Suppressor macrophage (primary cell): ENCODE results near the gene GMPPA.

Experiments
- DNase-seq, 4 experiments: peaks; one replicate each; pipeline ENCODE4 v3.0.0-alpha.2; 2020 to 2022

Gene GMPPA

DNA sequence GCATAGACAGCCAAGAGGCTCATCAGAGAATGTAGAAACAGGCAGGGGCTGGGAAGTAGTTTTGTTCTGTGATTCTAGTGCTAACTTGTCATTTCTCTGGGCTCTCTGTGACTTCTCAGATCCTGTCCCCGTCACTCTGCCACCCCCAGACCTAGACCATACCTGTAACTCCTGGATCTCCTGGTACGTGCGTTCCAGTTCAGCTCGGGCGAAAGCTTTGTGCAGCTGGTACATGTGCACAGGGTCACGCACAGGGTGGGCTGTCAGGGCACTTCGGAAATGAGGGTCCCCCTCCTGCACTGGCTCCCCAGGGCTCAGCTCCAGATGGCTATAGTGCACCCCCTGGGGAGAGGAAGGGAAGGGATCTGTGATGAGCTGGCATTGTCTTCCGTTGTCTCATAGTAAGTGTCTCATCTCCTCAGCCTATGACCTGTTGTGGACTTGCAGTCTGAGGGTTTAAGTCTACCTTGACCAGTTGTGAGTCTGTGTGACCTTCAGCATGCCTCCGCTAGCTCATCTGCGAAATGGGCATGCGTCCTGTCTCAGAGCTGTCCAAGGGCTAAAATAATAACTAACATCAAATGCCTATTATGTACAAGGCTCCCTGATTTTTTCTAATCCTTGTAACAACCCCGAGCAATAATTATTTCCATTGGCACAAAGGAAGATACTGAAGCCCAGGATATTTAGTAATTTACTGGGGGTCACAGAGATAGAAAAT lies 42.3 kb downstream of the GMPPA start:
- no peak for DNase-seq

DNA sequence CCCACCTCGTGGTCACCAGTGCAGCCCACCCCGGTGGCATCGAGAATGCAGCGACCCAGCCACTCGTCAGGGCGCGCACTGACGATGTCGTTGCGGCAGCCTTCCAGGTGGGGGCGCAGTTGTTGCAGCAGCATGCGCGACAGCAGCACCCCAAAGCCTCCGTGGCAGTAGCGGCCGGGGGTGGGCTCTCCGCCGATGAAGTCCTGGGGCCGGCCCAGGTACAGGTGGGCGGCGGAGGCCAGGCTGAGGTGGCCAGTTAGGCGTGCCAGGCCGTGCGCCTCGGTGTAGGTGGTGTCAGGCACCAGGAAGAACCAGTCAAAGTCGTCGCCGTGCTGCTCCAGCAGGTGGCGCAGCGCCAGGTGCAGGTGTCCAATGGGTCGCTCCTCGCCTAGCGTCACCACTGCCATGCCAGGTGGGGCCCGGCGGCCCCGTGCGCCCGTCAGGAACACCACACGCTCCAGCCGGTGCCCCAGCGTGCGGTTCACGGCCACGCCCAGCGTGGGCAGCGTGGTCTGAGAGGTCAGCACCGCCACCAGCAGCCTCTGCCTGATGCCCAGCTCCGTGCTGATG lies 43.0 kb downstream of the GMPPA start:
- DNase-seq, result peak; percentile 73 to 86 (median 78)

DNA sequence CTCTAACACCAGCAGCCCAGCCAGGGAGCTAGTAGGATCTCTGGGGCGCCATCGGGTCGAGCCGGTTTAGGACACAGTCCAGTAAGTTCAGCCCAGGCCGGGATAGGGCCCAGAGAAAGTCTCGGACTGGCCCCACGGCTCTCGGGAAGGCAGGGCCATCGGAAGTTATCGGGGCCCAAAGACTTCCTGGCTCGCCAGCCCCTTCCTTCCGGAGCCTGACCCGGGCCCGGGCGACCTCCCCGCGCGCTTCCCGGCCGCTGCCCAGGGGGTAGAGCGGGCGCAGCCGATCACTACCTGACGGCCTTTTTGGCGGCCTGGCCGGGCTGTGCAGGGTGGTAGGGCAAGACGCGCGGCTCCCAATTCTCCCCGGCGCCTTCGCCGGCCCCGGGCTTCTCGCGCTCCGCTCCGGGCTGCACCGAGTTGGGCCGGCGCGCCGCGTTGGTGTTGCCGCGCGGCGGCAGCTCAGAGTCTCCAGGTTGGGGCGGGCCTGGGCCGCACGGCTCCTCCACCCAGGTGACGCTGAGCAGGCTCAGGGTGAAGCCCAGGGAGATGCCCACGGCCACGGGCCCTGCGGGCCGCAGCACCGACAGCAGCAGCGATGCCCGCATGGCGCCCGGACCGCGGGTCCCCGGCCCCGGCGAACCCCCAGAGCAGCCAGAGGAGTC lies 44.4 kb downstream of the GMPPA start:
- peak; percentile 12 to 46 (median 23) for DNase-seq

DNA sequence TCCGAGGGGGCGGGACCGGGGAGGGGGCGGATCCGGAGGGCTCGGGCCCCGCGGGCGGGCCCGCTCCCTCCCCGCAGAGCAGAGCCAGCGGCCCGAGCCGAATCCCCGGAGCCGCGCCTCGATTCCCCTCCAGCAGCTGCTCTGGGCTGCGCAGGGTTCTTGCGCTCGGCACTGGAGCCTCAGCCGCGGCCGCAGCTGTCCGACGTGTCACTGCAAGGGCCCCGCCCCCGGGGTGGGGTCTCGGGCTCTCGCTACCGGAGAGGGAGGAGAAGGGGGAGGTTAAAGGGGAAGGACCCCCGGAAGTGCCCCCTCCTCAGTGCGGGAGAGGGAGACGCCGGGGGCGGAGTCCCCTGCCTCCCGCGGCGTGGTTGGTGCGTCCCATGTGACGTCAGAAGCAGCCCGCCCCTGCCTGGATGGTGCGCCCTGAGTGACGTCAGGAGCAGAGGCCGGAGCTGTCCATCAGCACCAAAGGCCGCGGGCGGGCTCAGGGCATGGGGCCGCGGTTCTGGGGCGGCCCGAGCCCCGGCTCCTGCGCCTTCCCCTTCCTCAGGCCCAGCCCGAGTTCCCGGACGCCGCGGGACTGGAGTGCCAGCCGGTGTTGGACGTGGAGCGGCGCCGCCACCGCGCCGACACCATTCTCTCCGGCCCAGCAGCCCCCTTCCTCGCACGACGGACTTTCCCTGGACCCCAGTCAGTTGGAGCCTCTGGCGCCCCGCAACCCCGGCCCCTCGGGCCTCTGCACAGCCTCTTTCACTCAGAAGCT lies 45.1 kb downstream of the GMPPA start, which contains the start of the genes CHPF and TMEM198:
Gene CHPF (minus strand): TSS at position 214 of the 763 bp plus-strand sequence. CDS start 271 bp downstream, outside the sequence.
Gene TMEM198 (plus strand): TSS at position 433 of the 763 bp plus-strand sequence. CDS start 700 bp downstream, outside the sequence.
- DNase-seq, result peak; percentile 94 to 96 (median 96)

DNA sequence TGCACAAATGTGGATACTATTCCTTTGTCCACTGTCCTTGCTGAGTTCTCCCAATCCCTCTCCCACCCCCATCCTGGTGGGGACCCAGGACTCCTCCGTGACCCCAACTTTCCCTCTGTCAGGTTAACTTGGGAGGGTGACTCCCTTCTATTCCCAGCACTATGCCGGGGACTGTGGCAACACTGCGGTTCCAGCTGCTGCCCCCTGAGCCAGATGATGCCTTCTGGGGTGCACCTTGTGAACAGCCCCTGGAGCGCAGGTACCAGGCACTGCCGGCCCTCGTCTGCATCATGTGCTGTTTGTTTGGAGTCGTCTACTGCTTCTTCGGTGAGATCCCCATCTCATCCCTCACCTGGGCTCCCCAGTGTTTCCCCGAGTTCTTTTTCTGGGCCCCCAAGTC lies 45.9 kb downstream of the GMPPA start:
- no peak for DNase-seq

DNA sequence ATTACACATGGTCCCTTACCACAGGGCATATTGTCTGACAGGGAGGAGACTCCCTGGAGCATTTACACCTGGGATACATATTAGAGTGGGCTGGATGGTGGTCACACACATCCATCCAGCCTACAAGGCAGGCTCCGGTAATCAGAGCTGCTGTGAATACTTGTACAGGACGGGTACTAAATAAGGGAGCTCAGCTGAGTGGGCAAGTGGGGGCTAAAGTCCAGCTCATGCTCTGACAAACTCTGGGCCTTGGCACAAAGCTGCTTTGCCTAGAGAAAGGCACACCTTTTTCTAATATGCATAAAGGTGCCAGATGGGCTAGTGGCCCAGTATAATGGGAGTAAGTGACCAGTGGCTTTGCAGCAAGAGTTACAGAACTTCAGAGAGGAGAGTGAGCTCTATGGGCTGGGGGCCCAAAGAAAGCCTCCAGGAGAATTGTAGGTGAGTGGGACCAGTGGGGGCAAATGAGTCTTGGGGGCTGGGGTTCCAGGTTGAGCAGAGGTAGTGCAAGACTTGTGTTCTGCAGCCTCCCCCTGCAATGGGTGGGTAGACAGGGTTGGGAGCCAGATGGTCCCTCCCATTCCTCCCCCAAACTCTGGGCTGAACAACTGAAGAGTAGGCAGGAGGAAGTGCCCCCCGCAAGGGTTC lies 46.7 kb downstream of the GMPPA start:
- DNase-seq, result no peak

DNA sequence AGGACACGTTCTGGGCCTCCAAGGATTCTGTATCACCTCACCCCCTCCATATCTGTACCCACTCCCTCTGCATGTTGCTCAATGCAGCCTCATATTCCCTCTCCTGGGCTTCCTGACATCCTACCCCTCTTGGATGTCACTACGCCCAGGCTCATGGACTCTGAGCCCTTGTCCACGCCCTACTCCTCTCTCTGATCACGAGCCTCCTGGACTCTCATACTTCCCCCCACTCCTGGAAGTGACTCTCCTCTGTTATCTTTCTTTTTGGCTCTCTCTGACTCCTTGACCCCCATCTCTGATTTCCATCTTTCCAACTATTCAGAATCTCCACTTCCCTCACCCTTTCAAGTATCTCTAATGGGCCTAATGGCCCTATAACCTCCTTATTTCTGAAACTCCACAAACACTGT lies 47.3 kb downstream of the GMPPA start:
- DNase-seq, result no peak

DNA sequence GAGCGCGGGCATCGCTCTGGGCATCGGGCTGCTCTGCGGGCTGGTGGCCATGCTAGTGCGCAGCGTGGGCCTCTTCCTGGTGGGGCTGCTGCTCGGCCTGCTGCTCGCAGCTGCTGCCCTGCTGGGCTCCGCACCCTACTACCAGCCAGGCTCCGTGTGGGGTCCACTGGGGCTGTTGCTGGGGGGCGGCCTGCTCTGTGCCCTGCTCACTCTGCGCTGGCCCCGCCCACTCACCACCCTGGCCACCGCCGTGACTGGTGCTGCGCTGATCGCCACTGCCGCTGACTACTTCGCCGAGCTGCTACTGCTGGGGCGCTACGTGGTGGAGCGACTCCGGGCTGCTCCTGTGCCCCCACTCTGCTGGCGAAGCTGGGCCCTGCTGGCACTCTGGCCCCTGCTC lies 48.9 kb downstream of the GMPPA start:
- DNase-seq, result no peak

DNA sequence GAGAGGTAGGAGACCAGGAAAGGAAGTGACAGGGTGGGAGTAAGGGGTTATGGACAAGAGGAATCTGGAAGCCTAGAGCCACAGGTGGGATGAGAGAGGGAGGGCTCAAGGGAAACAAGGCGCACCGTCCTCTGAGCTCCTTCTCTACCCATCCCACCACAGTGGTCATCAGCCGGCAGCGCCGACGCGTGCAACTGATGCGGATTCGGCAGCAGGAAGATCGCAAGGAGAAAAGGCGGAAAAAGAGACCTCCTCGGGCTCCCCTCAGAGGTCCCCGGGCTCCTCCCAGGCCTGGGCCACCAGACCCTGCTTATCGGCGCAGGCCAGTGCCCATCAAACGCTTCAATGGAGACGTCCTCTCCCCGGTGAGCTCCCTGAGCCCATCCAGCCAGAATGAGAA lies 50.3 kb downstream of the GMPPA start:
- DNase-seq, result no peak

DNA sequence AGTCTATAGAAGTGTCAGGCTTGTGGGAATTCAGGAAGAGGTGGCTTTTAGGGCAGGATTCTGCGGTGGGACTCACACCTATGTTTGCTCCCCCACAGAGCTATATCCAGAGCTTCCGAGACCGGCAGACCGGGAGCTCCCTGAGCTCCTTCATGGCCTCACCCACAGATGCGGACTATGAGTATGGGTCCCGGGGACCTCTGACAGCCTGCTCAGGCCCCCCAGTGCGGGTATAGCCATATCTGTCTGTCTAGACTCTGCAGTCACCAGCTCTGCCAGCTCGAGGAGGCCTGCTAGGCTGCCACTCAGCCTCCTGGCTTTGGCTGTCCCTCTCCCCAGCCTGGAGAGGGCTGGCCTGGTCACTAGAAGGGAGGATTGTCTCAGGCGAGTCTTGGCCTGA lies 50.9 kb downstream of the GMPPA start:
- DNase-seq, result no peak

DNA sequence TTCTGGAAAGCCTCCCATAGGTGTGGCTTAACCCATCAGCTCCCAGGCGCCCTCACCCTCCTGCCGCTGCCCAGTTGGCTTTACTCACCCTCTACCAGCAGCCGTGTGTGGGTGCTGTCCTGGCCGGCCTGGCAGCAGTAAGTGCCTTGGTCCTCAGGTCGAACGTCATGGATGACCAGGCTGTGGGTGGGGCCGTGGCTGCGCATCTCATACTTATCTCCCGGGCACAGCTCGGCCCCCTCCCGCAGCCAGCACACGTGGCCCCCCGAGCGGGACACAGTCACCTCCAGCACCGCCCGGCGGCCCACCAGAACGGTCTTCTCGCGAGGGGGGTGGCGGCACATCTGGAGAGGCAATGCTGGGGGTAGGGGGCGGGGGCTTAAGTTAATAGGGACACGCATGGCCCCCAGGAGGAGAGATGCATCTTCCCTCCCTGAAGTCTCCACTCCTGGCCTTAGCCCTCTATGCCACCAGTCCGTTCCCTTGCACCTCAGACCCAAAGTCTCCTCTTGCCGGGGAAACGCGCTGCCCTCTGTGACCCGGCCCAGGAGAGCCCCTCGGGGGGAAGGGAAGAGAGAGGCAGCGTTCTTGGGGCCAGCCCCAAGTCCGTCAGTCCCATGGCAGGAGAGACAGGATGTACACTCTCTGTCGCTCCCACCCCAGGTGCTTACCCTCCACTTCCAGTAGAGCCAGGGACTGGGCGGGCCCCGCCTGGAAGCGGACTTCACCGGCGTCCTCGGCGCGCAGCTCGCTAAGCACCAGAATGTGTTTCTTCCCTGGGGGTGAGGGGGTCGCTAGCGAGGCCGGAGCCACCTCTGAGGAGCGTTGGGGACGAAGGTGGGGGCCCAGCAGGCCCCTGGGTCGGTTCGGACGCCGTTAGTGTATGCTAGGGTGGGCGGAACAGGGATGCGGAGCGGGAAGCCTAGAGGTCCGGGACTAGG lies 53.0 kb downstream of the GMPPA start:
- DNase-seq, result peak in 2 of 4 experiments; percentile 7 to 32

DNA sequence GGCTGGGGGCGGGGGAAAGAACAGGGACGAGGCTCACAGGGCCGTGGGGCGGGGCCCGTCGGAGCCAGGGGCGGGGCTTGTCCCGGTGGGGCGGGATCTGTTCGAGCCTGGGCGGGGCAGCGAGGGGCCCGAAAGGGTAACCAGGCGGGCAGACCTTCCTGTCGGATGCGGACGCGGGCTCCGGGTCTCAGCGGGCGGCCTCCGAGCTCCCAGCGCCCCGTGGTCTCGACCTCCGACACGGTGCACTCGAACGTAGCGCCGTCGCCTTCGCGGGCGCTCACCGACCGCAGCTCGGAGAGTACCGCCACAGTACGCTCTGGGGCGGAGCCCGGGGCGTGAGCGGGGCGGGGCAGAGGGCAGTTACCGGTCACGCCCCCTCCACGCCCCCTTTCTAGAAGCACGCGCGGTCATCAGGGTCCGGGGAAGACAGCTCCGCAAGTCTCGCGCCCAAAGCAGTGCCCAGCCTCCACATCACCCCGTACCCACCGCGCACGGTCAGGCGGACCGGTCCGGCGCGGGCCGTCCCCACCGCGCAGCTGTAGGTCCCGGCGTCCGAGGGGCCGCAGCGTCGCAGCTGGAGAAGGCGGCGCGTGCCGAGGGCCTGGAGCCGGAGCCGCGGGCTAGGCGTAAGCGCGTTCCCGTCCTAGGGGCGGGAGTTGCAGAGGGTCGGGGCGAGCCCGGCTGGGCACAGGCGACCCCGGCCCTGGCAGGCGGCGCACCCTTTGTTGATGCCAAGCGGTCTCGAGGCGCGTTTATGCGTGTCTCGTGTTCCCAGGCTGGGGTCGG lies 53.9 kb downstream of the GMPPA start:
- peak; percentile 75 to 91 (median 82) for DNase-seq

DNA sequence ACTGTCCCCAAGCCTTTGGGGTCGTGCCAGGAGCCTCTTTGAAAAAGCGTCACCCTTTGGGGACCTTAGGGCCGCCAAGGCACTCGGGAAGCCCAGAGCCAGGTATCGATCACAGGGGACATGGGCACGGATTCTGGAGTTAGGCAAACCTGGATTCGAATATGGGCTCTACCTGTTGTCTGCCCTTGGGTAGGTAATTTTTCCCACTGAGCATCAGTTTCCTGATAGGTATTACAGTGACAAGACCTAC lies 54.4 kb downstream of the GMPPA start:
- DNase-seq, result no peak

DNA sequence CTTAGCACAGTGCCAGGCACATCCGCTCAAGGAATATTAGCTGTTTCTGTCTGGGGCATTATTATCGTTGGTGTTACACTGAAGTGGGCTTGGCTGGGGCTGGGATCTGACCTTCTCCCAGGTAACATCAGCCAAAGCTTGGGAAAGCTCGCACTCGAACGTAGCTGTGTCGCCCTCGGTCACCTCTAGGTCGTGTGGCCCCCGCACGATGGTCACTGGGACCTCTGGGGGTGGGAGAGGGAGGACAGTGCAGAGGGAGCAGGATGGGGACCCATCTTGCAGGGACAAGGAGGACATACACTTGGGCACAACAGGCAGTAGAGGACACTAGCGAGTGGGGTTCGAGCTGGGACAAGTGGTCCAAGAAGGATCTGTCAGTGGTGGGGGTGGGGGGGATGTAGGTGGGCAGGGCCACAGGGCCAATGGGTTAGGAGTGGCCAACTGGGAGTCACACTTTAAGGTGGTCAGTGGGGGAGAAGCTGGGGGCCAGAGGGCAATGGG lies 54.8 kb downstream of the GMPPA start:
- DNase-seq, result no peak

DNA sequence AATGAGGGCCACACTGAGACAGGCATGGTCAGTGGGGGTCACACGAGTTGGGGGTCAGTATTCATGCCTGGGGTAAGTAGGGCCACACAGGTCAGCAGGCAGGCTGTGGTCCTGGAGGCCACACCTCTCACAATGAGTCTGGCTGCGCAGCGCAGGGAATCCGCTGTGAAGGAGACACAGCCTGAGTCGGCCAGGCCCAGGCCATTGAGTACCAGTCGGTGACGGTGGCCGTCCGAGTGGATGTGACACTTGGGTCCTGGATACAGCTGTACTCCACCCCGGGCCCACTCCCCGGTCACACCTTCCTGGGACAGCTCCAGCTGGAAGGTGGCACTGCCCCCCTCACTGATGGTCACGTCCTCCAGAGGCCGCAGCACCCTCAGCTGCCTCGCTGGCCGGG lies 55.7 kb downstream of the GMPPA start:
- DNase-seq, result no peak

DNA sequence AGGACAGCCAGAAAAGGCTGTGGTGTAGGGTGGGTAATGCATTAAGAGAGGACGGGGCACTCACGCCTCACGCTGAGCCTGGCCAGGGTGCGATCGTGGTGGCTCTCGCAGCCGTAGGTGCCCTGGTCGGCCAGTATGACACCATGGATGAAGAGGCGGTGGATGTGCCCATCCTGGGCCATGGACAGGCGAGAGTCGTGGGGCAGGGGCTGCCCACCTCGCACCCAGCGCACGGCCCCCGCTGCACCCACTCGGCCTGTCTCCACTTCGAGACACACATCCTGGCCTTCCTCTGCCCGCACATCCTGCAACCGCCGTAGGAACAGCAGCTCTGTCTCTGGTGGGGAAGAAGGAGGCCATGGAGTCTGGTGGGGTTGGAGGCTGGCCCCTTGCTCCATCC lies 57.3 kb downstream of the GMPPA start:
- no peak for DNase-seq

DNA sequence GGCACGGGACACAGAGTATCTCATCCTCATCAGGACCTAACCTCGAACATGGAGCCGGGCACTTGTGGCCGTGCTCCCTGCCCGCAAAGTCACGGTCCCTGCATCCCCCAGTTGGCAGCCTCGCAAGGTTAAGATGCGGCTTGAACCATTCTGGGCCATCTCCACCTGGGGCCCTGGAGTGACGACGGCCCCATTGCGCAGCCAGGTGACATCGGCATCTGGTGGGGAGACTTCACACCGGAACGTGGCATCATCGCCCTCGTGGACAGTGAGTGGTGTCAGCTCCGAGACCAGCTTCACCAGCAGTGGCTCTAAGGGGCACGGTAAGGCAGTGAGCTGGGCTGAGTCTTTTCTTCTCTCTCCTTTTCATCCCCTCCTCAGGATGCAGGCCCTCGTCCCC lies 57.7 kb downstream of the GMPPA start:
- no peak for DNase-seq
